HFF-Myc (cell line): ENCODE measurements around the gene GHRL.
"Not testable (repeated sequence)": the region's sequence is repeated elsewhere in the genome, so short reads cannot be mapped to it uniquely, and the experiment has no call there.

ENCODE experiments used
- DNase-seq: peaks from one replicate; pipeline ENCODE4 v3.0.0-alpha.2; 2011; ENCODE audit warnings: low read depth; ENCODE audit errors: extremely low read depth
- H3K4me3 ChIP-seq: replicated peaks from 2 replicates; pipeline ENCODE4 v1.5.1; 2011; ENCODE audit warnings: low read depth, mild to moderate bottlenecking, control low read depth, low read length
- CTCF ChIP-seq: IDR thresholded peaks from 2 replicates; pipeline ENCODE4 v1.5.1; 2012; ENCODE audit warnings: mild to moderate bottlenecking, low read depth, low read length, control low read depth; ENCODE audit errors: missing control alignments

Gene GHRL

GRCh38 chr3:10304905-10305304 is 12.2 kb upstream of the GHRL start:
- no peak for TF ChIP-seq CTCF
- no peak overlapping the region for H3K4me3 ChIP-seq
- no peak for DNase-seq

DNA sequence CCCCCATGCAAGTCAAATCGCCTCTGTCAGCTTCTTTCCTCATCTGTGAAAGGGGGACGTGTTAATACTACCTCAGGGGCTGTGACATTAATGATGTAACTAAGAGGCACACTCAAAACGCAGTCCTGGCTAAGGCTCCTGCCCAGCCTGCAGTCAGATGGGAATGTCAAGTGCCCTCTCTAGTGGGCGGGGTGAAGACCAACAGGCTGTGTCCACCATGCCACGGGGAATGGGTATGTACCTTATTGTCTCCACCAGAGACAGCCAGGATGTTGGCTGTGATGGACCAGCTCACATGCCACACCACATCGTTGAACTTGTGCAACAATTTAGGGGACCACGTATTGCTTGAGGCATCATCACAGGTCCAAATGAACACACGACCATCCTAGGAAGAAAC is 11.0 kb upstream of the GHRL start:
- DNase-seq = no peak
- no peak for TF ChIP-seq CTCF
- no peak overlapping the region for H3K4me3 ChIP-seq

DNA sequence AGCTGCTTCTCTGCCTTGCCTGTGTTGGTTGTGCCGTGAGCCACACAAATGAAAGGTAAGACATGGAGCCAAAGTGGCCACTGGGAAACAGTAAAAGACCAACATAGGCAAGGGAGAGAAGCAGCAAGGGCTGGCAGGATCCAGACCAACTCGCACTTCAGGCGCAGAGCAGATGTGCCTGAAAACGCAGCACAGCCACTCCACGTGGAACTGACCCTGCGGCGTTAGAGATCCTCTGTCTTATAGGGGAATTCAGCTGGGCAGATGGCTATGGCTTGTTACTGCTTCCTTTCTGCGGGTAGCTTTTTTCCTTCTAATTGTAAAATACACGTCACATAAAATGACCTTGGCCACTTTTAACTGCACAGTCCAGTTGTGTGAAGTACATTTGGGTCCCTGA is 10.4 kb upstream of the GHRL start:
- TF ChIP-seq CTCF = no peak
- no peak for DNase-seq
- no peak overlapping the region for H3K4me3 ChIP-seq

DNA sequence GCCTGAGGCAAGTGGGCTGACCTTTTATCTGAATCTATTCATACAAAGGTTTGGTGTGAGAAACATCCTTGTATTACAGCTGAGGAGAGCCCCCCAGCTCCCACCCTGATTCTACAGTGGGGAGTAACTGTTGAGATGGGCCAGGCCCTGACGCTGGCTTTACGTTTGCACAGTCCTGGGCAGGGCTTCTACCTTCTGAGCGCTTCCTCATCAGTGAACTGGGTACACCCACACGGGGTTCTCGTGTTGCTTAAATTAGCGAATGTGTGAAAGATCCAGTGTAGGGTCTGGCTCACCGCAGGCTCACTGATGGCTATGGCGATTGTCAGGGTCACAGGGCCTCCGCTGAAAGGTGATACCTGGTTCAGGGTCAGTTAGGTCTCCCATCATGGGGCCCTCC is 7.3 kb upstream of the GHRL start:
- H3K4me3 ChIP-seq = no peak overlapping the region
- no peak for TF ChIP-seq CTCF
- DNase-seq = no peak

DNA sequence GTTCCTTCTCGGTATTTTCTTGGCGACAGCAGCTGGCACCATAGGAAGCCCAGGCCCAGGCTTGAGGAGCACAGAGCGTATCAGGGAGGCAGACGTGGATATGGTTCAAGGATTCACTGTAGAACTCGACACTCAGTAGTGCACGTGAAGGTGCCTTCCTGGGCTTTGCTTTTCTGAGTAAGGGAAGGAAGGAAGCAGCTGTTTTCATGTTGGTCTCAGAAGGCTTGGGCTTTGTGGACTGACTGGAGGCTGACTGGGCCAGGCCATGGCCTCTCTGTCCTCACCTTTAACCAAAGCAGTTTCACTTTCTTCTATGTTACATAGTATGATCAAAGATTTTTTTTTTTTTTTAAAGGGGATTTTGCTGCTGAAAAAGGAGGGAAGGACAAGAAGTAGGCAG is 6.9 kb upstream of the GHRL start:
- H3K4me3 ChIP-seq = no peak overlapping the region
- no peak for TF ChIP-seq CTCF
- DNase-seq = no peak

DNA sequence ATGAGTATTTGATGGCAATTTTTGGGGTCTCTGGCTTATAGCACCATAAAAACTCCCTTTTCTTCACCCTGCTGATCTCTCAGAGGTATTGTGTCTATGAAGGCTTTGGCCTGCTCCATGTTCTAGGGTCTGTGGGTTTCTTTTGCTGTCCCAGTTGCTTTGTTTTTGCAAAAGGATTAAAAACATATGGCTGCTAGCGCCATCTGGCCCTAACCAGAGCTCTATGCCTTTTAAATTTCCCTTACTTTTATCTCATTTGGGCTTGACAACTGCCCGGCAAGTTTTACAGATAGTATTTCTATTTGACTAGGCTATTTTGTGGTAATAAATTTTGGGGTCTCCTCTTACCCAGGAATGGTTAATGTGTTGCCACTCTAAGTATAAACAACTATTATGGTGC is 6.4 kb upstream of the GHRL start:
- DNase-seq = no peak
- no peak for TF ChIP-seq CTCF
- H3K4me3 ChIP-seq = no peak overlapping the region

GRCh38 chr3:10298064-10298463 is 5.3 kb upstream of the GHRL start:
- H3K4me3 ChIP-seq = not testable (repeated sequence)

GRCh38 chr3:10294030-10294586 is 1.4 kb upstream of the GHRL start:
- H3K4me3 ChIP-seq = no peak overlapping the region
- no peak for TF ChIP-seq CTCF
- DNase-seq = no peak

More at GRCh38 chr3:10298064-10298463, 5.3 kb upstream of the GHRL start:
- not testable (repeated sequence) for DNase-seq
